ENCODE measurements around the gene ARSD. TPM values are rescaled to one million over a fixed set of nuclear protein-coding genes. Genes with fewer than 3 reads are reported as not detected.
"Not testable (repeated sequence)": the region's sequence is repeated elsewhere in the genome, so short reads cannot be mapped to it uniquely, and the experiment has no call there.

ARSD gene
- total RNA-seq, 1 experiment from 2014 or later, result 8.0 TPM

DNA sequence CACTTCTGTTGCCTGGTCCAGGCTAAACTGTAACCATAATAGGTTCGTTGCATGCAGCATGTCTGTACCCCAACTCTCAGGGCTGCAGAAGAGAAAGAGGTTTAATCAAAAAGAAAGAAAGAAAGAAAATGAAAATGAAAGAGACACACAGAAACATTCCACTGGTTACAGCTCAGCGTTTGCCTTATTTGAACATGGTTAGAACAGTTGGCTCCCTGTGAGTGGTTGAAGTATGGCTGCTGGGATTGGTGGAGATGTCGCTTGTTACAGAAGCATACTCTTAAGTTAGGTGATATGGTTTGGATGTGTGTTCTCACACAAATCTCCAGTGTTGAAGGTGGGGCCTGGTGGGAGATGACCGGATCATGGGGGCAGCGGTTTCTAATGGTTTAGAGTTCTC, 36.3 kb downstream of the ARSD start (continued):
- TF ChIP-seq, protein P1, sequence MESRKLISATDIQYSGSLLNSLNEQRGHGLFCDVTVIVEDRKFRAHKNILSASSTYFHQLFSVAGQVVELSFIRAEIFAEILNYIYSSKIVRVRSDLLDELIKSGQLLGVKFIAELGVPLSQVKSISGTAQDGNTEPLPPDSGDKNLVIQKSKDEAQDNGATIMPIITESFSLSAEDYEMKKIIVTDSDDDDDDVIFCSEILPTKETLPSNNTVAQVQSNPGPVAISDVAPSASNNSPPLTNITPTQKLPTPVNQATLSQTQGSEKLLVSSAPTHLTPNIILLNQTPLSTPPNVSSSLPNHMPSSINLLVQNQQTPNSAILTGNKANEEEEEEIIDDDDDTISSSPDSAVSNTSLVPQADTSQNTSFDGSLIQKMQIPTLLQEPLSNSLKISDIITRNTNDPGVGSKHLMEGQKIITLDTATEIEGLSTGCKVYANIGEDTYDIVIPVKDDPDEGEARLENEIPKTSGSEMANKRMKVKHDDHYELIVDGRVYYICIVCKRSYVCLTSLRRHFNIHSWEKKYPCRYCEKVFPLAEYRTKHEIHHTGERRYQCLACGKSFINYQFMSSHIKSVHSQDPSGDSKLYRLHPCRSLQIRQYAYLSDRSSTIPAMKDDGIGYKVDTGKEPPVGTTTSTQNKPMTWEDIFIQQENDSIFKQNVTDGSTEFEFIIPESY (IDR thresholded peaks at IDR 0.05; ENCODE audit: extremely low read depth, insufficient replicate concordance, low read length), result no peak
- no peak for TF ChIP-seq YY1 (IDR thresholded peaks at IDR 0.05; ENCODE audit: extremely low read depth, insufficient replicate concordance, low read depth, low read length)

DNA sequence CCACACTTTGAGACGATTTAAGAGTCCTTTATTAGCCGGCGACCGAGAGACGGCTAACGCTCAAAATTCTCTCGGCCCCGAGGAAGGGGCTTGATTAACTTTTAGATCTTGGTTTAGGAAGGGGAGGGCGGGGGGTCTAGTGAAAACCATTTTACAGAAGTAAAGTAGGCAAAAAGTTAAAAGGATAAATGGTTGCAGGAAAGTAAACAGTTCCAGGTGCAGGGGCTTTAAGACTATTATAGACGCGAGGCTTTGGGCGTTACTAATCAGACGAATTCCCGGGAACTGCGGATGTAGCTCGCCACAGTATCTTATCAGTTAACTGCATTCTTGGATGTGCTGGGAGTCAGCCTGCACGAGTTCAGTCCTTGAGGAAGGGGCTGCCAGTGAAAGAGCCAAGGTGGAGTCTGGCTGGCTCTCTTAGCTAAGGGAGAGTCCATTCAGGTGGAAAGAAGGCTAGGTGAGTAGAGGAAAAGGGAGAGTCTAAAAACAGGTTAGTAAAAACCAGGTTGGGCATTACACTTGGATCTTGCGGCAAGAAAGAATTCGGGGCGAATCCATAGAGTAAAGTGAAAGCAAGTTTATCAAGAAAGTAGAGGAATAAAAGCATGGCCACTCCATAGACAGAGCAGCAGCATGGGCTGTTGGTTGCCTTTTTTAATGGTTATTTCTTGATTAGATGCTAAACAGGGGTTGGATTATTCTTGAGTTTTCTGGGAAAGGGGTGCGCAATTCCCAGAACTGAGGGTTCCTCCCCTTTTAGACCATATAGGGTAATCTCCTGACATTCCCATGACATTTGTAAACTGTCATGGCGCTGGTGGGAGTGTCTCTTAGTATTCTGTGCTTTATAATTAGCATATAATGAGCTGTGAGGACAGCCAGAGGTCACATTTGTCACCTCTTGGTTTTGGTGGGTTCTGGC, 38.3 kb downstream of the ARSD start:
- RAD21 ChIA-PET (ENCODE audit: low non-redundant PET in 1 of 2, low total read pairs in 2 of 2, uncharacterized antibody in 2 of 2, unreplicated experiment in 2 of 2), result not testable (repeated sequence)

More for the DNA sequence above, 38.3 kb downstream of the ARSD start:
- H2AFZ ChIP-seq (ENCODE audit: low read depth, low read length, poor library complexity, severe bottlenecking); H3K27me3 ChIP-seq (ENCODE audit: insufficient read depth, low read length); DNase-seq (ENCODE audit: low read depth, low spot score); H3K27ac ChIP-seq (ENCODE audit: low read depth, low read length); H3K36me3 ChIP-seq (ENCODE audit: control insufficient read depth in 1 of 2, insufficient read depth in 2 of 2, low read length in 2 of 2); H3K9me3 ChIP-seq (ENCODE audit: control insufficient read depth in 1 of 2, insufficient read depth in 1 of 2, low read depth in 1 of 2, low read length in 2 of 2); POLR2A ChIA-PET; H3K4me1 ChIP-seq (ENCODE audit: control insufficient read depth in 1 of 2, insufficient read depth in 2 of 2, low read length in 2 of 2); H3K4me2 ChIP-seq (ENCODE audit: low read length); intact Hi-C loops (cut with micrococcal nuclease); H3K79me2 ChIP-seq (ENCODE audit: insufficient read depth, low read length); ATAC-seq; CTCF ChIA-PET; H4K20me1 ChIP-seq (ENCODE audit: insufficient read depth); H3K9ac ChIP-seq (ENCODE audit: low read length); BruUV-seq (replicated peaks); H3K9me2 ChIP-seq (ENCODE audit: insufficient read depth); H3K4me3 ChIP-seq (replicated peaks in 1 of 2; ENCODE audit: low read depth in 1 of 2, low read length in 2 of 2): not testable (repeated sequence)

All from HCT116 (cell line).